ENCODE results near the gene DIMT1.
A peak's percentile ranks its signal among the peaks of the same experiment; 100 is the strongest.

Gene DIMT1

DNA sequence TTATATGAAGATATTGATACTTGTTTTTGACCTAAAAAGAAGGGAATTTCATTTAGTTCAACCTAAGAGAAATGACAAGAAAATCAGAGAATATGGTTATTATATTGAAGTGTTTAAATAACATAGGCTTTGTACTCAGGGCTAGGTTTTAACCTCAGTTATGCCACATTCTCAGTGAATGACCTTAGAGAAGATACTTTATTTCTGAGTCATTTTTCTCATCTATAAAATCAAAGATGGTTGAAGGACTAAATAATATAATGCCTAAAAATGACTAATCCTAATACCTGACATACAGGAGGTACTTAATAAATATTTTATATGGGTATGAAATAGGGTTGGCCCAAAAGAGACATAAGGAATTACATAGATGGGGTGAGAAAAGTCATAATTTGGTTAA, 32.3 kb downstream of the DIMT1 start:
- H3K18ac ChIP-seq (ENCODE audit: low read length) = no peak overlapping the region
- H3K4ac ChIP-seq (ENCODE audit: low read length) = no peak overlapping the region
- no peak overlapping the region for H2BK12ac ChIP-seq (ENCODE audit: low read length)
- H3K27ac ChIP-seq (replicated peaks; ENCODE audit: low read length) = no peak overlapping the region
- DNase-seq (ENCODE audit: low spot score) = no peak
- H3K9me3 ChIP-seq (replicated peaks in 1 of 2; ENCODE audit: control insufficient read depth in 2 of 2, insufficient read depth in 1 of 2, low read depth in 1 of 2, low read length in 2 of 2) = no peaks in the 10 kb centered on the region
- no peak overlapping the region for H2BK120ac ChIP-seq (ENCODE audit: low read depth, low read length)
- no peak overlapping the region for H3K4me3 ChIP-seq (ENCODE audit: low read length in 2 of 2)
- H3K4me2 ChIP-seq (ENCODE audit: insufficient read depth, low read length, poor library complexity, severe bottlenecking) = no peak overlapping the region
- no peaks in the 10 kb centered on the region for H3K4me1 ChIP-seq (ENCODE audit: control insufficient read depth in 2 of 2, insufficient read depth in 1 of 2, low read depth in 1 of 2, low read length in 2 of 2)
- H2AFZ ChIP-seq (ENCODE audit: low read length) = no peak overlapping the region
- no peak overlapping the region for H2AK5ac ChIP-seq (ENCODE audit: low read depth, low read length)
- no peaks in the 10 kb centered on the region for H3K79me1 ChIP-seq (ENCODE audit: low read depth, low read length)
- peaks cover 11 to 89% of the 10 kb centered on the region in 2 donors for H3K36me3 ChIP-seq (replicated peaks in 1 of 2; ENCODE audit: control insufficient read depth in 2 of 2, insufficient read depth in 2 of 2, low read length in 2 of 2)
- H3K27me3 ChIP-seq (ENCODE audit: control insufficient read depth in 3 of 3, insufficient read depth in 3 of 3, low read depth in 1 of 3, low read length in 3 of 3) = no peaks in the 10 kb centered on the region
- no peak overlapping the region for H3K14ac ChIP-seq (ENCODE audit: low read length)
- no peak overlapping the region for H3K9ac ChIP-seq (ENCODE audit: low read depth, low read length, poor library complexity)
- H4K91ac ChIP-seq (ENCODE audit: low read depth, low read length, poor library complexity) = no peak overlapping the region
- no peak overlapping the region for H4K8ac ChIP-seq (ENCODE audit: low read depth, low read length)
- no peak overlapping the region for H3K23ac ChIP-seq (ENCODE audit: low read depth, low read length, poor library complexity)
- H2BK15ac ChIP-seq (ENCODE audit: low read length) = no peak overlapping the region
- H2BK5ac ChIP-seq (ENCODE audit: low read length) = no peak overlapping the region

DNA sequence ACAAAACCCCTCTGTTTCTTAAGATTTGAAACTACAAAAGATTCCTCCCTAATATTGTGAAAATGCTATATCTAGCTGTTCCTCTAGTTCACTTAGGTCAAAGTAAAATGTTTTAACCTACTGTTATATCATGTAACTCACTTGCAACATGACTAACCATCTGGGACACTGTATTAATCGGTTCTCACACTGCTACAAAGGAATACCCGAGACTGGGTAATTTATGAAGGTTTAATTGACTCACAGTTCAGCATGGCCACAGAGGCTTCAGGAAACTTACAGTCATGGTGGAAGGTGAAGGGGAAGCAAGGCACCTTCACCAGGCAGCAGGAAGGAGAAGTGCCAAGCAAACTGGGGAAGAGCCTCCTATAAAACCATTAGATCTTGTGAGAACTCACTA, 34.7 kb downstream of the DIMT1 start:
- H4K8ac ChIP-seq (ENCODE audit: low read depth, low read length) = no peak overlapping the region
- no peak overlapping the region for H3K4me2 ChIP-seq (ENCODE audit: insufficient read depth, low read length, poor library complexity, severe bottlenecking)
- no peak overlapping the region for H3K27ac ChIP-seq (replicated peaks; ENCODE audit: low read length)
- WGBS, 2 donors (ENCODE audit: extremely low coverage in 2 of 2, insufficient read length in 2 of 2, insufficient replicate concordance in 1 of 2) = no CpG with 5 or more reads among the region's 2 CpGs
- H3K36me3 ChIP-seq (replicated peaks in 1 of 2; ENCODE audit: control insufficient read depth in 2 of 2, insufficient read depth in 2 of 2, low read length in 2 of 2) = peaks cover 11 to 90% of the 10 kb centered on the region in 2 donors
- no peak overlapping the region for H3K4ac ChIP-seq (ENCODE audit: low read length)
- no peaks in the 10 kb centered on the region for H3K79me1 ChIP-seq (ENCODE audit: low read depth, low read length)
- no peak overlapping the region for H3K4me3 ChIP-seq (ENCODE audit: low read length in 2 of 2)
- H4K91ac ChIP-seq (ENCODE audit: low read depth, low read length, poor library complexity) = no peak overlapping the region
- DNase-seq (ENCODE audit: low spot score) = no peak
- no peak overlapping the region for H3K14ac ChIP-seq (ENCODE audit: low read length)
- no peak overlapping the region for H2BK120ac ChIP-seq (ENCODE audit: low read depth, low read length)
- H3K4me1 ChIP-seq (ENCODE audit: control insufficient read depth in 2 of 2, insufficient read depth in 1 of 2, low read depth in 1 of 2, low read length in 2 of 2) = no peaks in the 10 kb centered on the region
- no peaks in the 10 kb centered on the region for H3K27me3 ChIP-seq (ENCODE audit: control insufficient read depth in 3 of 3, insufficient read depth in 3 of 3, low read depth in 1 of 3, low read length in 3 of 3)
- H2BK15ac ChIP-seq (ENCODE audit: low read length) = no peak overlapping the region
- H3K18ac ChIP-seq (ENCODE audit: low read length) = no peak overlapping the region
- H2AK5ac ChIP-seq (ENCODE audit: low read depth, low read length) = no peak overlapping the region
- H2AFZ ChIP-seq (ENCODE audit: low read length) = no peak overlapping the region
- H3K9ac ChIP-seq (ENCODE audit: low read depth, low read length, poor library complexity) = no peak overlapping the region
- H2BK5ac ChIP-seq (ENCODE audit: low read length) = no peak overlapping the region
- peaks cover 0 to 5% of the 10 kb centered on the region in 2 donors for H3K9me3 ChIP-seq (replicated peaks in 1 of 2; ENCODE audit: control insufficient read depth in 2 of 2, insufficient read depth in 1 of 2, low read depth in 1 of 2, low read length in 2 of 2)
- H2BK12ac ChIP-seq (ENCODE audit: low read length) = no peak overlapping the region
- no peak overlapping the region for H3K23ac ChIP-seq (ENCODE audit: low read depth, low read length, poor library complexity)

DNA sequence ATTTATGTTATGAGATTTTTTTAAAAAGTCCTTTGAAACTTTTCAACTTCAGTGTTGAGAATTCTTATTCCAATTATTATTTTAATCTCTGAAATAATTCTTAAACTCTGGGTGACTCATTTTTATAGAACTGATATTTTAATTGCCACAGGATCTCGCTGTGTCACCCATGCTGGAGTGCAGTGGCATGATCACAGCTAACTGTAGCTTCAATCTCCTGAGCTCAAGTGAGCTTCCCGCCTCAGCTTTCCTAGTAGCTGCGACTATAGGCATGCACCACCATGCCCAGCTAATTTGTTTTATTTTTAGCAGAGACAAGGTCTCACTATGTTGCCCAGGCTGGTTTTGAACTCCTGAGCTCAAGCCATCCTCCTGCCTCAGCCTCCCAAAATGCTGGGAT, 41.0 kb downstream of the DIMT1 start:
- peaks cover 14 to 91% of the 10 kb centered on the region in 2 donors for H3K36me3 ChIP-seq (replicated peaks in 1 of 2; ENCODE audit: control insufficient read depth in 2 of 2, insufficient read depth in 2 of 2, low read length in 2 of 2)
- H2AFZ ChIP-seq (ENCODE audit: low read length) = no peak overlapping the region
- no peak overlapping the region for H3K27ac ChIP-seq (replicated peaks; ENCODE audit: low read length)
- H3K4me2 ChIP-seq (ENCODE audit: insufficient read depth, low read length, poor library complexity, severe bottlenecking) = no peak overlapping the region
- H3K27me3 ChIP-seq (ENCODE audit: control insufficient read depth in 3 of 3, insufficient read depth in 3 of 3, low read depth in 1 of 3, low read length in 3 of 3) = no peaks in the 10 kb centered on the region
- peaks cover 0 to 9% of the 10 kb centered on the region in 2 donors for H3K9me3 ChIP-seq (replicated peaks in 1 of 2; ENCODE audit: control insufficient read depth in 2 of 2, insufficient read depth in 1 of 2, low read depth in 1 of 2, low read length in 2 of 2)
- no peak overlapping the region for H3K4ac ChIP-seq (ENCODE audit: low read length)
- no peak overlapping the region for H2BK5ac ChIP-seq (ENCODE audit: low read length)
- H2BK12ac ChIP-seq (ENCODE audit: low read length) = no peak overlapping the region
- no CpG with 5 or more reads among the region's 3 CpGs for WGBS, 2 donors (ENCODE audit: extremely low coverage in 2 of 2, insufficient read length in 2 of 2, insufficient replicate concordance in 1 of 2)
- H4K8ac ChIP-seq (ENCODE audit: low read depth, low read length) = no peak overlapping the region
- no peak overlapping the region for H3K4me3 ChIP-seq (ENCODE audit: low read length in 2 of 2)
- no peak overlapping the region for H3K23ac ChIP-seq (ENCODE audit: low read depth, low read length, poor library complexity)
- H2BK120ac ChIP-seq (ENCODE audit: low read depth, low read length) = no peak overlapping the region
- H3K18ac ChIP-seq (ENCODE audit: low read length) = no peak overlapping the region
- no peak for DNase-seq (ENCODE audit: low spot score)
- no peaks in the 10 kb centered on the region for H3K79me1 ChIP-seq (ENCODE audit: low read depth, low read length)
- no peak overlapping the region for H2BK15ac ChIP-seq (ENCODE audit: low read length)
- no peak overlapping the region for H2AK5ac ChIP-seq (ENCODE audit: low read depth, low read length)
- no peaks in the 10 kb centered on the region for H3K4me1 ChIP-seq (ENCODE audit: control insufficient read depth in 2 of 2, insufficient read depth in 1 of 2, low read depth in 1 of 2, low read length in 2 of 2)
- no peak overlapping the region for H3K9ac ChIP-seq (ENCODE audit: low read depth, low read length, poor library complexity)
- H4K91ac ChIP-seq (ENCODE audit: low read depth, low read length, poor library complexity) = no peak overlapping the region
- no peak overlapping the region for H3K14ac ChIP-seq (ENCODE audit: low read length)

DNA sequence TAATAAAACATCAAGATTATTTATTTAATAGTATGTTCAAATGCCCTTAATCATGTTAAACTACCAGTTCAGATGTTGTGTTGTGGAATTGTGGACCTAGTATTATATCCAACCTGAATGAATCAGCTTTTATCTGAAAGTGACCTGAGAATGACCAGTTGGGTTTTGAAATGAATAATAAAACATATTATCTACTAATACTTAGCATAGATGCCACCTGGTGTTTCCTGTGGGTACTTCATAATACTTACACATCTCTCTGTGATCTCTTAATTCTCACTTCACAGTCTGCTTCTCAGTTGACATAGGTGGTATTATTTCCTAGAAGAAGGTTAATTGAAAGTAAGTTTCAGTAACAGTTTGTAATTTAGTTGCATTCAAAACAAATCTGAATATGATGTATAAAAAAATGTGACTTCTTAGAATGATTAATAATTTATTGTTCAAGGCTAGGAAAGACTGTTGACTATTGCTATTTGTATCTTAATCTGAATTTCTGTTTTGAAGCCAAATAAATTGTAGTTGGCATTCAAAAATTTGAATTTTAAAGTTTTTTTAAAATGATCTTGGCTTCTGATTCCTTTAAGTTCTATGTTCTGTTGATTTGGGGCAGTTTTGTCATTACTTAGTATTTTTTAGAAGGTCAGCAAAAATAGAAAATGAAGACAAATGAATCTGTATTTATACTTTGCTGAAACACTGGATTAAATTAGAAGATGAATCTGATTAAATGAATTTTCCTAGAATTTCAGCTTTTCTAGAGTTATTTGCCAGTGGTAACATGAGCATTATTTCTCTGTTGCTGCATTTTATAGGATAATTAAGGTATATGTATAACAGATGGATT, 49.5 kb downstream of the DIMT1 start:
- Histone ChIP-seq H4K91ac (ENCODE audit: low read depth, low read length, poor library complexity) (no peak overlapping the region), H2BK120ac (ENCODE audit: low read depth, low read length) (no peak overlapping the region), H3K4me3 (ENCODE audit: low read length in 2 of 2) (no peak overlapping the region), H3K9ac (ENCODE audit: low read depth, low read length, poor library complexity) (no peak overlapping the region), H2BK5ac (ENCODE audit: low read length) (no peak overlapping the region), H3K27me3 (ENCODE audit: control insufficient read depth in 3 of 3, insufficient read depth in 3 of 3, low read depth in 1 of 3, low read length in 3 of 3) (no peaks in the 10 kb centered on the region), H3K4me1 (ENCODE audit: control insufficient read depth in 2 of 2, insufficient read depth in 1 of 2, low read depth in 1 of 2, low read length in 2 of 2) (no peaks in the 10 kb centered on the region), H2BK12ac (ENCODE audit: low read length) (no peak overlapping the region), H3K4ac (ENCODE audit: low read length) (no peak overlapping the region), H3K36me3 (replicated peaks in 1 of 2; ENCODE audit: control insufficient read depth in 2 of 2, insufficient read depth in 2 of 2, low read length in 2 of 2) (peaks cover 11 to 99% of the 10 kb centered on the region in 2 donors), H2AFZ (ENCODE audit: low read length) (no peak overlapping the region), H3K18ac (ENCODE audit: low read length) (no peak overlapping the region), H3K27ac (replicated peaks; ENCODE audit: low read length) (no peak overlapping the region), H3K79me1 (ENCODE audit: low read depth, low read length) (no peaks in the 10 kb centered on the region), H3K14ac (ENCODE audit: low read length) (no peak overlapping the region), H3K9me3 (replicated peaks in 1 of 2; ENCODE audit: control insufficient read depth in 2 of 2, insufficient read depth in 1 of 2, low read depth in 1 of 2, low read length in 2 of 2) (no peaks in the 10 kb centered on the region), H3K4me2 (ENCODE audit: insufficient read depth, low read length, poor library complexity, severe bottlenecking) (no peak overlapping the region), H4K8ac (ENCODE audit: low read depth, low read length) (no peak overlapping the region), H3K23ac (ENCODE audit: low read depth, low read length, poor library complexity) (no peak overlapping the region), H2BK15ac (ENCODE audit: low read length) (no peak overlapping the region), H2AK5ac (ENCODE audit: low read depth, low read length) (no peak overlapping the region)
- DNase-seq (ENCODE audit: low spot score) = peak; percentile 3

All from neuronal stem cell (in vitro differentiated cells).